GM12864 (cell line): ENCODE results near the gene CYS1.
"Not testable (repeated sequence)": the region's sequence is repeated elsewhere in the genome, so short reads cannot be mapped to it uniquely, and the experiment has no call there.

Experiments
- DNase-seq: peaks from one replicate; pipeline ENCODE4 v3.0.0-alpha.2; 2011; ENCODE audit warnings: low read depth
- H3K4me3 ChIP-seq: 2 replicates; pipeline ENCODE4 v1.5.1; 2011; ENCODE audit warnings: mild to moderate bottlenecking, low read depth, low read length, control low read depth
- TF ChIP-seq, protein P1 (sequence below): IDR thresholded peaks from 2 replicates; pipeline ENCODE4 v1.5.1; 2011; ENCODE audit warnings: low read depth, mild to moderate bottlenecking, moderate library complexity, low read length, control low read depth, inconsistent platforms; ENCODE audit errors: missing control alignments

CYS1 gene

GRCh38 chr2:10012963-10013461 lies 67.2 kb downstream of the CYS1 start:
- TF ChIP-seq, protein P1, sequence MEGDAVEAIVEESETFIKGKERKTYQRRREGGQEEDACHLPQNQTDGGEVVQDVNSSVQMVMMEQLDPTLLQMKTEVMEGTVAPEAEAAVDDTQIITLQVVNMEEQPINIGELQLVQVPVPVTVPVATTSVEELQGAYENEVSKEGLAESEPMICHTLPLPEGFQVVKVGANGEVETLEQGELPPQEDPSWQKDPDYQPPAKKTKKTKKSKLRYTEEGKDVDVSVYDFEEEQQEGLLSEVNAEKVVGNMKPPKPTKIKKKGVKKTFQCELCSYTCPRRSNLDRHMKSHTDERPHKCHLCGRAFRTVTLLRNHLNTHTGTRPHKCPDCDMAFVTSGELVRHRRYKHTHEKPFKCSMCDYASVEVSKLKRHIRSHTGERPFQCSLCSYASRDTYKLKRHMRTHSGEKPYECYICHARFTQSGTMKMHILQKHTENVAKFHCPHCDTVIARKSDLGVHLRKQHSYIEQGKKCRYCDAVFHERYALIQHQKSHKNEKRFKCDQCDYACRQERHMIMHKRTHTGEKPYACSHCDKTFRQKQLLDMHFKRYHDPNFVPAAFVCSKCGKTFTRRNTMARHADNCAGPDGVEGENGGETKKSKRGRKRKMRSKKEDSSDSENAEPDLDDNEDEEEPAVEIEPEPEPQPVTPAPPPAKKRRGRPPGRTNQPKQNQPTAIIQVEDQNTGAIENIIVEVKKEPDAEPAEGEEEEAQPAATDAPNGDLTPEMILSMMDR: no peak
- DNase-seq: no peak
- H3K4me3 ChIP-seq: no peak overlapping the region

- not testable (repeated sequence) for DNase-seq, H3K4me3 ChIP-seq
Measured at GRCh38 chr2:10012366-10012962, 67.7 kb downstream of the CYS1 start.

DNA sequence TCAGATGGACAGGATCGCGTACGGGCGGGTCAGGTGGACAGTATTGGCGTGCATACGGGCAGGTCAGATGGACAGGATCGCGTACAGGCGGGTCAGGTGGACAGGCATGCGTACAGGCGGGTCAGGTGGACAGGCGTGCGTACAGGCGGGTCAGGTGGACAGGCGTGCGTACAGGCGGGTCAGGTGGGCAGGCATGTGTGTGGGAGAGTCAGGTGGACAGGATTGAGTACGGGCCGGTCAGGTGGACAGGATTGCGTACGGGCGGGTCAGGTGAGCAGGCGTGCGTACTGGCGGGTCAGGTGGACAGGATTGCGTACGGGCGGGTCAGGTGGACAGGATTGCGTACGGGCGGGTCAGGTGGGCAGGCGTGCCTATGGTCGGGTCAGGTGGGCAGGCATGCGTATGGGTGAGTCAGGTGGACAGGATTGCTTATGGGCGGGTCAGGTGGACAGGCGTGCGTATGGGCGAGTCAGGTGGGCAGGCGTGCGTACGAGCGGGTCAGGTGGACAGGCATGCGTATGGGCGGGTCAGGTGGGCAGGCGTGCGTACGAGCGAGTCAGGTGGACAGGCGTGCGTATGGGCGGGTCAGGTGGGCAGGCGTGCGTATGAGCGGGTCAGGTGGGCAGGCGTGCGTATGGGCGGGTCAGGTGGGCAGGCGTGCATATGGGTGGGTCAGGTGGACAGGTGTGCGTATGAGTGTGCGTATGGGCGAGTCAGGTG lies 68.4 kb downstream of the CYS1 start:
- not testable (repeated sequence) for H3K4me3 ChIP-seq, DNase-seq

GRCh38 chr2:10010861-10011605 lies 69.2 kb downstream of the CYS1 start:
- not testable (repeated sequence) for H3K4me3 ChIP-seq, DNase-seq

- TF ChIP-seq, protein P1: no peak
- H3K4me3 ChIP-seq: no peak overlapping the region
- DNase-seq: no peak
Measured at GRCh38 chr2:10009811-10010781, 70.1 kb downstream of the CYS1 start.

DNA sequence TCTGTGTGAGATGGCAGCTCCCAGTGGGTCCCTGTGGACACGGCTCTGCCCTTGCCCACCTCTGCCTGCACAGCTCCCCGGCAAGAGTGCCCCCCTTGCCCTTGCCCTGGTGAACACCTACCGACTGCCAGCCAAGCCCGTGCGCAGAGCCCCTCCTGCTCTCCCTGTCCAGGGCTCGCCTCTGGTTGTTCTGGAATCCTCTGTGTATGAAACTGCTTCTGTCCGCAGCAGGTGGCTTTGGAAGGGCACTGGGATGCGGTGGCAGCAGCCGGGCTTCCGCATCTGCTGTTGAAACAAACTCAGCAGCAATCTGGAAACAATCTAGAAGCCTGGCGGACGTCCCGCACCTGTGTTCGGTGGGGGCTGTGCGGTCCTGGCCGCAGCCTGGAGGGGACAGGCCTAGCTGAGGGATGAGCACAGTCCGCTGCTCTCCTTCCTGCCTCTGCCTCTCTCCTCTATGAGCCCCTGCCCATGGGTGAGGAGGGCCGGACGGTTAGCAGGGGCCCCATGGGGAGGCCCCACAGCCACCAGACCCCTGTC lies 70.9 kb downstream of the CYS1 start:
- TF ChIP-seq, protein P1: no peak
- DNase-seq: no peak
- H3K4me3 ChIP-seq: no peak overlapping the region

DNA sequence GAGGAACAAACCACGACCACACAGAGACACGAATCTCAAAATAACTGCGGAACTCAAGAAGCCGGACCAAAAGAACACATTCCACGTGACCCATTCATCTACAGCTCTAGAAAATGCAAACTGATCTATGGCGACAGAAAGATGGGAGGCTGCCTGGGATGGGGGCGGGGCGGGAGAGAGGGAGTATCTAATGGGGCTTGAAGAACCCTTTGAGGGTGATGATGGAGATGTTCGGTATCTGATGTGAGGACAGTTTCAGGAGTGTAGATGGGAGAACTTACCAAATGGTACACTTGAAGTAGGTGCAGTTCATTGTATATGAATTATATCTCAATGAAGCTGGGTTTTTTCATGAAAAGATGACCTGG lies 71.4 kb downstream of the CYS1 start:
- TF ChIP-seq, protein P1: no peak
- DNase-seq: no peak
- H3K4me3 ChIP-seq: no peak overlapping the region
